GM19324 (cell line): ENCODE results near the gene FHIT.

Experiments
- ATAC-seq: cut with Tn5 transposase; IDR thresholded peaks from one replicate; pipeline ENCODE4 v1.9.1; 2021; ENCODE audit warnings: mild to moderate bottlenecking, moderate library complexity; ENCODE audit not compliant: unreplicated experiment, low FRiP score

Gene FHIT

GRCh38 chr3:60399861-60400845 is 851.1 kb downstream of the FHIT start:
- no peak for ATAC-seq

- no peak for ATAC-seq
These were observed 852.0 kb downstream of the FHIT start for GRCh38 chr3:60399292-60399691.

GRCh38 chr3:60395173-60395762 is 856.0 kb downstream of the FHIT start:
- ATAC-seq = no peak

- ATAC-seq = no peak
These were observed 857.3 kb downstream of the FHIT start for GRCh38 chr3:60393946-60394345.

- ATAC-seq = no peak
These were observed 858.8 kb downstream of the FHIT start for GRCh38 chr3:60392501-60392900.

- no peak for ATAC-seq
These were observed 860.0 kb downstream of the FHIT start for GRCh38 chr3:60391292-60391691.

- no peak for ATAC-seq
These were observed 862.5 kb downstream of the FHIT start for GRCh38 chr3:60388731-60389130.

GRCh38 chr3:60386306-60386705 is 864.9 kb downstream of the FHIT start:
- ATAC-seq = no peak

GRCh38 chr3:60384341-60384740 is 866.9 kb downstream of the FHIT start:
- ATAC-seq = no peak

GRCh38 chr3:60383345-60383744 is 867.9 kb downstream of the FHIT start:
- ATAC-seq = no peak

GRCh38 chr3:60366486-60366885 is 884.8 kb downstream of the FHIT start:
- no peak for ATAC-seq

- ATAC-seq = no peak
These were observed 885.9 kb downstream of the FHIT start for GRCh38 chr3:60365360-60365759.

- ATAC-seq = no peak
These were observed 886.8 kb downstream of the FHIT start for GRCh38 chr3:60364475-60364874.

GRCh38 chr3:60363817-60364216 is 887.4 kb downstream of the FHIT start:
- ATAC-seq = no peak

GRCh38 chr3:60355825-60356224 is 895.4 kb downstream of the FHIT start:
- ATAC-seq = no peak

- no peak for ATAC-seq
These were observed 899.8 kb downstream of the FHIT start for GRCh38 chr3:60351481-60351880.

- ATAC-seq = no peak
These were observed 906.9 kb downstream of the FHIT start for GRCh38 chr3:60344340-60344739.

- no peak for ATAC-seq
These were observed 907.4 kb downstream of the FHIT start for GRCh38 chr3:60343831-60344230.

GRCh38 chr3:60339304-60339703 is 911.9 kb downstream of the FHIT start:
- no peak for ATAC-seq

- ATAC-seq = no peak
These were observed 913.8 kb downstream of the FHIT start for GRCh38 chr3:60337421-60337820.

GRCh38 chr3:60336061-60336460 is 915.2 kb downstream of the FHIT start:
- no peak for ATAC-seq

- no peak for ATAC-seq
These were observed 917.5 kb downstream of the FHIT start for GRCh38 chr3:60333710-60334109.
